ENCODE measurements around the gene TRIM34.
"Not testable (repeated sequence)": the region's sequence is repeated elsewhere in the genome, so short reads cannot be mapped to it uniquely, and the experiment has no call there.

GRCh38 chr11:5683620-5684019 is 58.8 kb downstream of the TRIM34 start:
- not testable (repeated sequence) for TF ChIP-seq POLR2A, CTCF (IDR thresholded peaks at IDR 0.05)

Measured in thyroid gland (tissue), 4 donors.